Parathyroid adenoma (tissue), 2 donors: ENCODE results near the gene GRK6.

ENCODE experiments used
- H2AFZ ChIP-seq: fragments of 300-600 bp; sonication (generic); one replicate; pipeline ENCODE4 v1.7.0; 2017; ENCODE audit warnings: antibody characterized with exemption, mild to moderate bottlenecking
- H3K27ac ChIP-seq: fragments of 300-600 bp; sonication (generic); one replicate; pipeline ENCODE4 v1.7.0; 2017
- H3K27me3 ChIP-seq: fragments of 300-600 bp; sonication (generic); one replicate; pipeline ENCODE4 v1.7.0; 2017; ENCODE audit warnings: low read length; ENCODE audit not compliant: control insufficient read depth, insufficient read depth
- H3K36me3 ChIP-seq: fragments of 300-600 bp; sonication (generic); one replicate; pipeline ENCODE4 v1.7.0; 2017; ENCODE audit warnings: low read length; ENCODE audit not compliant: control insufficient read depth, insufficient read depth
- H3K4me1 ChIP-seq: fragments of 300-600 bp; sonication (generic); one replicate; pipeline ENCODE4 v1.7.0; 2017; ENCODE audit warnings: control low read depth
- H3K4me2 ChIP-seq: fragments of 300-600 bp; sonication (generic); one replicate; pipeline ENCODE4 v1.7.0; 2017; ENCODE audit warnings: low read length
- H3K4me3 ChIP-seq: fragments of 300-600 bp; sonication (generic); one replicate; pipeline ENCODE4 v1.7.0; 2017; ENCODE audit warnings: low read depth, low read length
- H3K79me2 ChIP-seq: fragments of 300-600 bp; sonication (generic); one replicate; pipeline ENCODE4 v1.7.0; 2017; ENCODE audit warnings: control low read depth
- H3K9ac ChIP-seq: fragments of 300-600 bp; sonication (generic); one replicate; pipeline ENCODE4 v1.7.0; 2017; ENCODE audit warnings: mild to moderate bottlenecking
- H3K9me3 ChIP-seq: fragments of 300-600 bp; sonication (generic); one replicate; pipeline ENCODE4 v1.7.0; 2017; ENCODE audit warnings: low read length; ENCODE audit not compliant: control insufficient read depth
- TF ChIP-seq, protein P1 (sequence below): fragments of 300-600 bp; sonication (generic); IDR thresholded peaks from one replicate; pipeline ENCODE4 v1.7.0; 2017; ENCODE audit warnings: antibody characterized with exemption, mild to moderate bottlenecking
- donor health status: primary hyperparathyroidism.

Gene GRK6

GRCh38 chr5:177474002-177474476, 47.6 kb downstream of the GRK6 start:
- no peaks in the 10 kb centered on the region for H3K36me3 ChIP-seq
- TF ChIP-seq, protein P1, sequence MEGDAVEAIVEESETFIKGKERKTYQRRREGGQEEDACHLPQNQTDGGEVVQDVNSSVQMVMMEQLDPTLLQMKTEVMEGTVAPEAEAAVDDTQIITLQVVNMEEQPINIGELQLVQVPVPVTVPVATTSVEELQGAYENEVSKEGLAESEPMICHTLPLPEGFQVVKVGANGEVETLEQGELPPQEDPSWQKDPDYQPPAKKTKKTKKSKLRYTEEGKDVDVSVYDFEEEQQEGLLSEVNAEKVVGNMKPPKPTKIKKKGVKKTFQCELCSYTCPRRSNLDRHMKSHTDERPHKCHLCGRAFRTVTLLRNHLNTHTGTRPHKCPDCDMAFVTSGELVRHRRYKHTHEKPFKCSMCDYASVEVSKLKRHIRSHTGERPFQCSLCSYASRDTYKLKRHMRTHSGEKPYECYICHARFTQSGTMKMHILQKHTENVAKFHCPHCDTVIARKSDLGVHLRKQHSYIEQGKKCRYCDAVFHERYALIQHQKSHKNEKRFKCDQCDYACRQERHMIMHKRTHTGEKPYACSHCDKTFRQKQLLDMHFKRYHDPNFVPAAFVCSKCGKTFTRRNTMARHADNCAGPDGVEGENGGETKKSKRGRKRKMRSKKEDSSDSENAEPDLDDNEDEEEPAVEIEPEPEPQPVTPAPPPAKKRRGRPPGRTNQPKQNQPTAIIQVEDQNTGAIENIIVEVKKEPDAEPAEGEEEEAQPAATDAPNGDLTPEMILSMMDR, result no peak
- no peak overlapping the region for H3K4me3 ChIP-seq
- no peak overlapping the region for H2AFZ ChIP-seq
- H3K9ac ChIP-seq, result no peak overlapping the region
- no peak overlapping the region for H3K4me2 ChIP-seq
- no peaks in the 10 kb centered on the region for H3K27me3 ChIP-seq
- peaks cover 24% of the 10 kb centered on the region for H3K79me2 ChIP-seq
- H3K9me3 ChIP-seq, result no peaks in the 10 kb centered on the region
- peak overlapping the region; percentile 24 for H3K27ac ChIP-seq
- peaks cover 31% of the 10 kb centered on the region for H3K4me1 ChIP-seq

GRCh38 chr5:177474846-177475562, 48.5 kb downstream of the GRK6 start:
- TF ChIP-seq, protein P1, result no peak
- H3K27me3 ChIP-seq, result no peaks in the 10 kb centered on the region
- H3K79me2 ChIP-seq, result peaks cover 24% of the 10 kb centered on the region
- H2AFZ ChIP-seq, result no peak overlapping the region
- peaks cover 41% of the 10 kb centered on the region for H3K4me1 ChIP-seq
- no peak overlapping the region for H3K4me3 ChIP-seq
- no peaks in the 10 kb centered on the region for H3K36me3 ChIP-seq
- no peak overlapping the region for H3K9ac ChIP-seq
- H3K4me2 ChIP-seq, result no peak overlapping the region
- peak overlapping the region; percentile 24 for H3K27ac ChIP-seq
- H3K9me3 ChIP-seq, result no peaks in the 10 kb centered on the region

DNA sequence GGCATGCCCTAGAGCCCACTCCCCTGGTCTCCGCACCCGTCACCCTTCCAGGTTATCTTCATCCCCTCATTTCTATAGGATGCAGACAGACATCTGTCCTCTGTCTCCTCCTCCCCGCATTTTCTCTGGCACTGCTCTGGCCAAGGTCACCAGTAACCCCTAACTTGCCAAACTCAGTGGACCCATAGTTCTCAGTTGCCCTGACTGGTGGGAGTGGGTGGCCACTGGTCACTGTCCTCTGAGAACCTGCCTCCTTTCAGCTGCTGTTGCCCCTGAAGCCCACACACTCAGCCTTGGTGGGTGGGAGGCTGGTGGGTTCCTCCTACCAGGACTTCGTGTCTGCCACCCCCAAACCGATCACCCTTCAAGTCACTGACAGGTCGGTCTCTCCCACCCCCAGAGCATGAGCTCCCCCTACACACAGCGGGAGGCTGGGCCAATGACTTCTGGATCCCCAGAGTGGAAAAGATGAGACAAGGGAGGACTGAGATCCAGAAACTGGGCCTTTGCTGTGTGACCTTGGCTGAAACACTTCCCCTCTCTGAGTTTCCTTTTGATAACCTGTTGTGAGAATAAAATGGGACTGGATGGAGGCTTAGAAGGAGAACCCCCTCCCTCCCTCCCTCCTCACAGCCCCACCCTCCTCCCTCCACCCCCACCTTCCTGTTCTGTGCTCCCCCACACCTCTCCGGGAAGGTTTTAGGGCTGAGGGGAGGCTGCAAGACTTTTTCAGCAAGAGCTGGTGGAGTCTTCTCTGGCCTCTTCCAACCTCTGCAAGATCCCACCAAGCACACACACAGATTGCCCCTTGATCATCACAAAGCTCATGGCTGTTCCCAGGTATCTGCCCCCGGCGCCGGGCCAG, 49.3 kb downstream of the GRK6 start:
- peaks cover 2% of the 10 kb centered on the region for H3K36me3 ChIP-seq
- TF ChIP-seq, protein P1, result no peak
- peak overlapping the region; percentile 47 for H3K27ac ChIP-seq
- no peak overlapping the region for H3K4me3 ChIP-seq
- H3K9me3 ChIP-seq, result no peaks in the 10 kb centered on the region
- no peak overlapping the region for H3K4me2 ChIP-seq
- H3K9ac ChIP-seq, result no peak overlapping the region
- no peak overlapping the region for H2AFZ ChIP-seq
- peaks cover 47% of the 10 kb centered on the region for H3K4me1 ChIP-seq
- peaks cover 18% of the 10 kb centered on the region for H3K79me2 ChIP-seq
- H3K27me3 ChIP-seq, result no peaks in the 10 kb centered on the region

DNA sequence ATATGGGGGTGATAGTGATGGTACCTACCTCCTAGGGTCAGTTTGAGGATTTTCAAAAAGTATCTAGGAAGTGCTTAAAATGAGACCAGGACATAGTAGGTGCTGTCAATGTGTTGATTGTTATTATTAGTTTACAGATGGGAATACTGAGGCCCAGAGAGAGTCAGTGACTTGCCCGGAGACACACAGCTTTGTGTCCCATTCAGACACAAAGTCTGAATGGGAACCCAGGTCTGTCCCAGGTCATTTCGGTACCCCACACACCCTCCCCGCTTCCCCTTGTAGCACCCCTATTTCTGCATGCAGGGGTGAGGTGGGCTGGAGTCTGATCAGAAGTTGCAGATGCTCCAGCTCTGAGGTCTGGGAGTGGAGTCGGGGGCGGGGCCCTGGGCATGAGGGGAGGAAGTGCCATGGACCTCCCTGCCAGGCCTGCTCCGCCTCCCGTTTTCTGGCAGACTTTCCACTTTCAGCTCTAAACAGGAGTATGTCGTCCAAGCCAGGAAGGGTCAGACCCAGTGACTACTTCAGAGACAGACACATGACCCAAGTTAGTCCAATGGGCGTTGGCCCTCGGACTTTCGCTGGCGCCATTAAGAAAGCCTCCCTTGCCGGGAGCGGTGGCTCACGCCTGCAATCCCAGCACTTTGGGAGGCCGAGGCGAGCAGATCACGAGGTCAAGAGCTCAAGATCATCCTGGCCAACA, 50.2 kb downstream of the GRK6 start:
- H2AFZ ChIP-seq, result no peak overlapping the region
- no peak overlapping the region for H3K4me2 ChIP-seq
- H3K27ac ChIP-seq, result peak overlapping the region; percentile 47
- peaks cover 2% of the 10 kb centered on the region for H3K36me3 ChIP-seq
- peaks cover 11% of the 10 kb centered on the region for H3K79me2 ChIP-seq
- TF ChIP-seq, protein P1, result no peak
- H3K4me1 ChIP-seq, result peaks cover 43% of the 10 kb centered on the region
- no peak overlapping the region for H3K9ac ChIP-seq
- H3K4me3 ChIP-seq, result no peak overlapping the region
- no peaks in the 10 kb centered on the region for H3K27me3 ChIP-seq
- no peaks in the 10 kb centered on the region for H3K9me3 ChIP-seq
